Astrocyte (in vitro differentiated cells and primary cell): ENCODE measurements around the gene PRKACA.

Source experiments
- EZH2 ChIP-seq: IDR thresholded peaks from 2 replicates; pipeline ENCODE4 v1.6.1; 2012; ENCODE audit warnings: mild to moderate bottlenecking, low read length, inconsistent platforms; ENCODE audit not compliant: insufficient read depth
- TF ChIP-seq, protein P1 (sequence below): IDR thresholded peaks from 2 replicates; pipeline ENCODE4 v1.5.1; 2011; ENCODE audit warnings: low read depth, mild to moderate bottlenecking, inconsistent platforms, low read length, moderate library complexity; ENCODE audit not compliant: insufficient read depth

DNA sequence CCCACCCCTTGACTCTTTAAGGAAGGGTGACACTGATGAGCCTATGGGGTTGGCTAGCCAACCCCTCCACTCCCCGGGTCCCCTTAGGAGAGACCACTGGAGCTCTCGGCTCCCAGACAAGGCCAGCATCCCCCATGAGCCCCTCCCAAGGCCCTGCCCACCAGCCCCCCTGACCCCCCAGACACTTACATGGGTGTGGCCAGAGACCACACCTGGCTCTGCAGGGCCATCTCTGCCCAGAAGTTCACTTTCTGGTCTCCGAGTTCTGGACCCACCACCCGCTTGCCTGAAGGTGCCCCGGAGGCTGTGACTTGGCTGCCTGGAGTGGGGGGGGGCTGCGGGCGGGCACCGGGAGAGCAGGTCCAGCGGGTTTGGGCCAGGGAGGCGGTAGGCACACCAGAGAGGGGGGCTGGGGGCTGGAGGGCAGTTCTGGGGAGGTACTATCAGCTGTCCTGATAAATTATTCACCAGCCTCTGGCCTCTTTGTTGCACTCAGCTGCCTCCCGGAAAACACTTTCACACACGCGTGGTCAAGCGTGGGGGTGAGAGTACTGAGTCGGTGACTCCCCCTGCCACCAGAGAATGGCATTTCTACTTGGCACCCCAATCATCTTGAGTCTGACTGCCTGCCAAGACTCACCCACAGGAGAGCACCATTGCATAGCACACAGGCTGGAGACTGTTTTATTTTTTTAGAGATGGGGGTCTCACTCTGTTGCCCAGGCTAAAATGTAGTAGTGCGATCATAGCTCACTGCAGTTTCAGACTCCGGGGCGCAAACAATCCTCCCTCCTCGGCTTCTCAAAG, 55.6 kb downstream of the PRKACA start, which contains the start of gene PALM3:
- no peak for TF ChIP-seq EZH2
- TF ChIP-seq, protein P1, sequence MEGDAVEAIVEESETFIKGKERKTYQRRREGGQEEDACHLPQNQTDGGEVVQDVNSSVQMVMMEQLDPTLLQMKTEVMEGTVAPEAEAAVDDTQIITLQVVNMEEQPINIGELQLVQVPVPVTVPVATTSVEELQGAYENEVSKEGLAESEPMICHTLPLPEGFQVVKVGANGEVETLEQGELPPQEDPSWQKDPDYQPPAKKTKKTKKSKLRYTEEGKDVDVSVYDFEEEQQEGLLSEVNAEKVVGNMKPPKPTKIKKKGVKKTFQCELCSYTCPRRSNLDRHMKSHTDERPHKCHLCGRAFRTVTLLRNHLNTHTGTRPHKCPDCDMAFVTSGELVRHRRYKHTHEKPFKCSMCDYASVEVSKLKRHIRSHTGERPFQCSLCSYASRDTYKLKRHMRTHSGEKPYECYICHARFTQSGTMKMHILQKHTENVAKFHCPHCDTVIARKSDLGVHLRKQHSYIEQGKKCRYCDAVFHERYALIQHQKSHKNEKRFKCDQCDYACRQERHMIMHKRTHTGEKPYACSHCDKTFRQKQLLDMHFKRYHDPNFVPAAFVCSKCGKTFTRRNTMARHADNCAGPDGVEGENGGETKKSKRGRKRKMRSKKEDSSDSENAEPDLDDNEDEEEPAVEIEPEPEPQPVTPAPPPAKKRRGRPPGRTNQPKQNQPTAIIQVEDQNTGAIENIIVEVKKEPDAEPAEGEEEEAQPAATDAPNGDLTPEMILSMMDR: no peak
